ENCODE data around the gene DIP2B.

DNA sequence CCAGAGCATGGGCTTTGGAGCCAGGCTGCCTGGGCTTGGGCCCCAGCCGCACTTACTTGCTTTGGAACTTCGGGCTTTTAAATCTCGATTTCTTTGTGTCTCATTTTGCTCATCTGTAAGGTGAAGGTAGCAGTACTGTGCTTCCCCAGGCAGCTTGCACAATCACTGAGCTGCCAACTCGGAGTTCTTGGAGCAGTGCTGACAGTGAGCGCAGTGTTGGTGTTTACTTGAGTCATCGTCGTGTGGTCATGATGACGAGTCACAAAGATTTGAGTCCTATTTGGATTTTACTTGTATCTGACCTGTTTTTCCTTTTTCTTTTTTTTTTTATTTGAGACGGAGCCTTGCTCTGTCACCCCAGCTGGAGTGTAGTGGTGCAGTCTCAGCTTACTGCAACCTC is 227.8 kb downstream of the DIP2B start:
- TF ChIP-seq, protein P1, sequence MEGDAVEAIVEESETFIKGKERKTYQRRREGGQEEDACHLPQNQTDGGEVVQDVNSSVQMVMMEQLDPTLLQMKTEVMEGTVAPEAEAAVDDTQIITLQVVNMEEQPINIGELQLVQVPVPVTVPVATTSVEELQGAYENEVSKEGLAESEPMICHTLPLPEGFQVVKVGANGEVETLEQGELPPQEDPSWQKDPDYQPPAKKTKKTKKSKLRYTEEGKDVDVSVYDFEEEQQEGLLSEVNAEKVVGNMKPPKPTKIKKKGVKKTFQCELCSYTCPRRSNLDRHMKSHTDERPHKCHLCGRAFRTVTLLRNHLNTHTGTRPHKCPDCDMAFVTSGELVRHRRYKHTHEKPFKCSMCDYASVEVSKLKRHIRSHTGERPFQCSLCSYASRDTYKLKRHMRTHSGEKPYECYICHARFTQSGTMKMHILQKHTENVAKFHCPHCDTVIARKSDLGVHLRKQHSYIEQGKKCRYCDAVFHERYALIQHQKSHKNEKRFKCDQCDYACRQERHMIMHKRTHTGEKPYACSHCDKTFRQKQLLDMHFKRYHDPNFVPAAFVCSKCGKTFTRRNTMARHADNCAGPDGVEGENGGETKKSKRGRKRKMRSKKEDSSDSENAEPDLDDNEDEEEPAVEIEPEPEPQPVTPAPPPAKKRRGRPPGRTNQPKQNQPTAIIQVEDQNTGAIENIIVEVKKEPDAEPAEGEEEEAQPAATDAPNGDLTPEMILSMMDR (IDR thresholded peaks at IDR 0.05; ENCODE audit: low read depth, low read length), result no peak
- no peak for TF ChIP-seq EZH2phosphoT487 (IDR thresholded peaks at IDR 0.05; ENCODE audit: low read depth)

Data from OCI-LY3 (cell line).